HG03469 (cell line): Measurements from ENCODE around the gene BTBD2.

Experiments used
- ATAC-seq: cut with Tn5 transposase; IDR thresholded peaks from one replicate; pipeline ENCODE4 v1.9.1; 2021; ENCODE audit warnings: mild to moderate bottlenecking, moderate library complexity, moderate number of reproducible peaks; ENCODE audit not compliant: unreplicated experiment

BTBD2 gene

GRCh38 chr19:1944916-1945561, 70.5 kb downstream of the BTBD2 start:
- ATAC-seq, result no peak

- no peak for ATAC-seq
Observed at GRCh38 chr19:1944088-1944915, 71.2 kb downstream of the BTBD2 start.

- ATAC-seq, result no peak
Observed at GRCh38 chr19:1943661-1944087, 71.8 kb downstream of the BTBD2 start.

GRCh38 chr19:1942934-1943555, 72.5 kb downstream of the BTBD2 start:
- no peak for ATAC-seq

- ATAC-seq, result no peak
Observed at GRCh38 chr19:1942078-1942933, 73.2 kb downstream of the BTBD2 start.

- no peak for ATAC-seq
Observed at GRCh38 chr19:1941146-1942077, 74.1 kb downstream of the BTBD2 start, which contains the start of gene CSNK1G2. TSS of gene CSNK1G2 (plus strand) at chr19:1941172. CDS start at chr19:1969773, 28,601 bp downstream.

GRCh38 chr19:1938071-1938470, 77.4 kb downstream of the BTBD2 start:
- no peak for ATAC-seq

- ATAC-seq, result no peak
Observed at GRCh38 chr19:1936916-1937610, 78.5 kb downstream of the BTBD2 start.

- ATAC-seq, result no peak
Observed at GRCh38 chr19:1936430-1936829, 79.1 kb downstream of the BTBD2 start.

- no peak for ATAC-seq
Observed at GRCh38 chr19:1935484-1936208, 79.9 kb downstream of the BTBD2 start.
